OCI-LY7 (cell line): ENCODE results near the gene CCDC181.

Experiments
- CTCF ChIP-seq: fragments of 200-600 bp; sonication (generic); conservative IDR thresholded peaks from 2 replicates; pipeline ENCODE4 v1.5.1; 2014; ENCODE audit warnings: mild to moderate bottlenecking, antibody characterized with exemption, low read length, moderate library complexity, mixed read lengths
- EZH2phosphoT487 ChIP-seq: fragments of 200-600 bp; sonication (generic); IDR thresholded peaks from 2 replicates; pipeline ENCODE4 v1.6.1; 2018; ENCODE audit warnings: low read depth, borderline replicate concordance, mild to moderate bottlenecking, mixed run types, antibody characterized with exemption, low read length, moderate library complexity, mixed read lengths

- TF ChIP-seq CTCF: no peak
- TF ChIP-seq EZH2phosphoT487: no peak
These were observed 39.9 kb downstream of the CCDC181 start for GRCh38 chr1:169387399-169387798.
